ENCODE measurements around the gene ZNF335.

ZNF335 gene

GRCh38 chr20:45925821-45926506 is 46.0 kb downstream of the ZNF335 start:
- Histone ChIP-seq H3K4me1 (ENCODE audit: control insufficient read depth, insufficient read depth, low read length) (no peaks in the 10 kb centered on the region), H3K9me3 (ENCODE audit: control insufficient read depth, insufficient read depth, low read length) (no peaks in the 10 kb centered on the region), H3K4me3 (ENCODE audit: low read depth, low read length) (no peak overlapping the region), H3K36me3 (ENCODE audit: control insufficient read depth, insufficient read depth, low read length) (no peaks in the 10 kb centered on the region), H3K9ac (ENCODE audit: low read depth, low read length) (no peak overlapping the region), H3K27ac (ENCODE audit: low read depth, low read length) (no peak overlapping the region), H3K27me3 (ENCODE audit: control insufficient read depth, insufficient read depth, low read length) (no peaks in the 10 kb centered on the region)

DNA sequence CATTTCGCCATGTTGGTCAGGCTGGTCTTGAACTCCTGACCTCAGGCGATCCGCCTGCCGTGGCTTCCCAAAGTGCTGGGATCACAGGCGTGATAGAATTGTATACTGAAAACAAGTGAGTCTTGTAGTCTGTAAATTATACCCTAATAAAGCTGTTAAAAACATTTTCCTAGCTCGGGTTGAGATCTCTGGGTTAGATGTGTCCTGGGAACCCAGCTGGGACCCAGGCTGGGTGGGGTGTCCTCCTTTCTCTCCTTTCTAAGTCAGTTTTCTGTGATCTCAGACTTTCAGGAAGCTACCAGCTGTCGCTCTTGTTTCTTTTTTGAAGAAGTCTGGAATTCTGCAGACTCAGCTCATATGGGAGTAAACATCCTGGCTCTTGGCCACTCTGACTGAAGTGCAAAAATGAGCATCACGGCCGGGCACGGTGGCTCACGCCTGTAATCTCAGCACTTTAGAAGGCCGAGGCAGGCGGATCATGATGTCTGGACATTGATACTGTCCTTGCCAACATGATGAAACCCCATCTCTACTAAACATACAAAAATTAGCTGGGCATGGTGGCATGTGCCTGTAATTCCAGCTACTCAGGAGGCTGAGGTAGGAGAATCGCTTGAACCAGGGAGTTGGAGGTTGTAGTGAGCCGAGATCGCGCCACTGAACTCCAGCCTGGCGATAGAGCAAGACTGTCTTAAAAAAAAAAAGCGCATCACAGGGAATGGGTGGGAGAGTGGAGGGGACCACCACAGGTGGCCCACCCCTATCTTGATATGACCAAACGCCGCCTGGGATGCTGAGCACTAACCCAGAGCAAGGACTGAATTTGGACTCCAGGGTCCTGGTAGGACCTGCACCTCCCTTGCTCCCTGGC is 47.4 kb downstream of the ZNF335 start:
- no peaks in the 10 kb centered on the region for H3K9me3 ChIP-seq (ENCODE audit: control insufficient read depth, insufficient read depth, low read length)
- no peak overlapping the region for H3K27ac ChIP-seq (ENCODE audit: low read depth, low read length)
- H3K9ac ChIP-seq (ENCODE audit: low read depth, low read length) = no peak overlapping the region
- H3K4me1 ChIP-seq (ENCODE audit: control insufficient read depth, insufficient read depth, low read length) = no peaks in the 10 kb centered on the region
- H3K36me3 ChIP-seq (ENCODE audit: control insufficient read depth, insufficient read depth, low read length) = no peaks in the 10 kb centered on the region
- H3K27me3 ChIP-seq (ENCODE audit: control insufficient read depth, insufficient read depth, low read length) = no peaks in the 10 kb centered on the region
- no peak overlapping the region for H3K4me3 ChIP-seq (ENCODE audit: low read depth, low read length)

DNA sequence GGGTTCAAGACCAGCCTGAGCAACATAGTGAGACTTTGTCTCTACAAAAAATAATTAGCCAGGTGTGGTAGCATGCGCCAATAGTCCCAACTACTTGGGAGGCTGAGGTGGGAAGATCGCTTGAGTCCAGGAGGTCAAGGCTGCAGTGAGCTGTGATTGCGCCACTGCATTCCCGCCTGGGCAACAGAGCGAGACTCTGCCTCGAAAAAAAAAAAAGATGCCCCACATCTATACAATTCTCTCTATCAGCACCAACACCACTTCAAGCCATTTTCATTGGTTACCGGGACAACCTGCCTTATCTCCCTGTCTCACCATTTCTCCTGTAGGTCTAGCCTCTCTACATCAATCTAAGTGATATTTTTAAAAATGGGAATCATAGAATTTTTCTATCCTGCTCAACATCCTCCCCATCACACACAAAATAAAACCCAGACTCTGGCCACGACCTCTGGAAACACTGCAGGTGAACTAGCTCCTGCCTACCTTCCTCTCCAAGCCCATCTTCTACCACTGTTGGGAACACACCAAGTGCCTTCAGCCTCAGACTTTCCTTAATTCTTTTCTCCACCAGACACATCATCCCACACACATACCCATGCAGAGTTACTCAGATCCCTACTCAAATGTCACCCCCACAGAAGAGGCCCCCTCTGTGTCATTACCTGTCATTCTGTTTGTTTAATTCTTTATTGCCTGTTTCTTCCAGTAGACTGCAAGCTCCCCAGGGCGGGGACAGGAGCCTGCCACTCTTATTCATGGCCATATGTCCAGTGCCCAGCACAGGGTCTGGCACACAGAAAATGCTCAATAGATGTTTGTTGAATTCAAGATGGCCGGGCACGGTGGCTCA is 50.4 kb downstream of the ZNF335 start:
- H3K4me3 ChIP-seq (ENCODE audit: low read depth, low read length) = no peak overlapping the region
- H3K27ac ChIP-seq (ENCODE audit: low read depth, low read length) = no peak overlapping the region
- H3K9ac ChIP-seq (ENCODE audit: low read depth, low read length) = no peak overlapping the region
- no peaks in the 10 kb centered on the region for H3K27me3 ChIP-seq (ENCODE audit: control insufficient read depth, insufficient read depth, low read length)
- H3K9me3 ChIP-seq (ENCODE audit: control insufficient read depth, insufficient read depth, low read length) = no peaks in the 10 kb centered on the region
- no peaks in the 10 kb centered on the region for H3K36me3 ChIP-seq (ENCODE audit: control insufficient read depth, insufficient read depth, low read length)
- no peaks in the 10 kb centered on the region for H3K4me1 ChIP-seq (ENCODE audit: control insufficient read depth, insufficient read depth, low read length)

DNA sequence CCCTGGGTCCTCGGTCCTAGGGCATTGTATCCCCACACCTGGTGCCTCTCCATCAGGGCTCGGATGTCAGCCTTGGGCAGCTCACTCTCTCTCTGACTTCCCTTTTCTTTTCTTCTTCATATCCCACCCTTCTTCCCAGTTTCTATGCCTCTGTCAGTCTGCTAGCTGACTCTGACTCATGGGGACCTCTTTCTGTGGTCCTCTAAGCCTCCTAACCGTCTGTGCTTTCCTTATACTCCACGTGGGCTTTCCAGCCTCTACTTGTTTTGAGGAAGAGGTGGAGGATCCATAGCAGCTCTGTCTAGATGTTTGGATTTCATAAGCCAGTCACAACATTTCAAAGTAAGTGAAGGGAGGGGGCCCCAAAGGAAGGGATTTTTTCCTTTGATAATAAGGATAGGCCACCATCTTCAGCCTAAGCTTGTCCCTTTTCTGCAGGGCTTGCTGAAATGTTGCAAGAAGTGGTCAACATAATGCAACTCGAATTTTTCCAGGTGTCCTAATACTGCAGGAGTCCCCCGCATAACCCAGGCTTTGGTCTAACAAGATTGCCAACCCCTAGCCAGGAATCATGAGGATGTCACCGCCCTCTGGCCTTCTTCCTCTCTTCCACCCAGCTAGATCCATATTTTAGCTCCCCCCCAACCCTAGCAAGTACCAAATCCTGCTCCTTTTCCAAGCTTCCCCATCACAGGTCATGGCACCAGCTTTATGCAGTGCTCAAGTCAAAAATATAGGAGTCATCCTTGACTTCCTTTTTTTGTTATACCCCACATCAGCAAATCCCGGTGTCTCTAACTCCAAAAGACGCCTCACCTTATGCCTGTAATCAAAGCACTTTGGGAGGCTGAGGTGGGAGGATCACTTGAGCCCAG is 51.3 kb downstream of the ZNF335 start:
- no peaks in the 10 kb centered on the region for H3K9me3 ChIP-seq (ENCODE audit: control insufficient read depth, insufficient read depth, low read length)
- H3K4me3 ChIP-seq (ENCODE audit: low read depth, low read length) = no peak overlapping the region
- no peaks in the 10 kb centered on the region for H3K4me1 ChIP-seq (ENCODE audit: control insufficient read depth, insufficient read depth, low read length)
- H3K27ac ChIP-seq (ENCODE audit: low read depth, low read length) = no peak overlapping the region
- no peak overlapping the region for H3K9ac ChIP-seq (ENCODE audit: low read depth, low read length)
- H3K36me3 ChIP-seq (ENCODE audit: control insufficient read depth, insufficient read depth, low read length) = no peaks in the 10 kb centered on the region
- no peaks in the 10 kb centered on the region for H3K27me3 ChIP-seq (ENCODE audit: control insufficient read depth, insufficient read depth, low read length)

DNA sequence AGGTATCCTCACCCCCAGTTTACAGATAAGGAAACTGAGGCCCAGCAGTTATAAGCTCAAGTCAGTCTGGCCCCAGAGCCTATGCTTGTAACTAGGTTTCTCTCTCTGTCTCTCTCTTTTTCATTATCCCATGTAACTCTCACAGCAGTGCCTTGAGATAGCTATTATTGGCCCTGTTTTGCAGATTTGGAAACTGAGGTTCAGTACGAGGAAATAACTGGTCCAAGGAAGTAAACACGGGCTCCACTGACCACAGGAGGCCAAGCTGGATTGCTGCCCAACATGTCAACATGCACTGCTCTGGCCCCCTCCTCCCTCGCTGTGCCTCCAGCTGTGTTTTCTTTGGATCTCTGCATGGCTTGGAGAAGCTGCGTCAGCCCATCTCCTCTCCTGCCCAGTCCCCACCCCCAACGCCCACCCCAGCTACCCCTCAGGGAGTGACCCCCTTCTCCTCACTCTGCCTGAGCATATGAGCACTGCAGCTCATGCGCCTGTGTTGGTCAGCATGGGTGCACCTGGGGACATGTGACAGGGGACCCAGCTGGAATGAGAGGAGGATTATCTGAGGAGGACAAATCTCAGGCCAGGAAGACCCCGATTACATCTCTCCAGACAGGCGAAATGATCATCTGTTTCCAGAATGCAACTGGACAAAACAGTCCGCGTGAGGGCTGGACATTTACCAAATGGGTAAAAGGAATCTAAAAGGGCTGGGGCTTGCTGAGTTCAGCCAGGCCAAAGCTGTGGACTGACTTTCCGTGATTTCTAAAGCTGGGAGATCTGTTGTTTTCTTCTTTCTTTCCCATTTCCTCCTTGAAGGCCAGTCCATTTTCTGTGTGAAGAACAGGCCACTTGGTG is 52.2 kb downstream of the ZNF335 start:
- Histone ChIP-seq H3K4me3 (ENCODE audit: low read depth, low read length) (no peak overlapping the region), H3K36me3 (ENCODE audit: control insufficient read depth, insufficient read depth, low read length) (no peaks in the 10 kb centered on the region), H3K9ac (ENCODE audit: low read depth, low read length) (no peak overlapping the region), H3K27ac (ENCODE audit: low read depth, low read length) (no peak overlapping the region), H3K4me1 (ENCODE audit: control insufficient read depth, insufficient read depth, low read length) (no peaks in the 10 kb centered on the region), H3K9me3 (ENCODE audit: control insufficient read depth, insufficient read depth, low read length) (no peaks in the 10 kb centered on the region), H3K27me3 (ENCODE audit: control insufficient read depth, insufficient read depth, low read length) (no peaks in the 10 kb centered on the region)

DNA sequence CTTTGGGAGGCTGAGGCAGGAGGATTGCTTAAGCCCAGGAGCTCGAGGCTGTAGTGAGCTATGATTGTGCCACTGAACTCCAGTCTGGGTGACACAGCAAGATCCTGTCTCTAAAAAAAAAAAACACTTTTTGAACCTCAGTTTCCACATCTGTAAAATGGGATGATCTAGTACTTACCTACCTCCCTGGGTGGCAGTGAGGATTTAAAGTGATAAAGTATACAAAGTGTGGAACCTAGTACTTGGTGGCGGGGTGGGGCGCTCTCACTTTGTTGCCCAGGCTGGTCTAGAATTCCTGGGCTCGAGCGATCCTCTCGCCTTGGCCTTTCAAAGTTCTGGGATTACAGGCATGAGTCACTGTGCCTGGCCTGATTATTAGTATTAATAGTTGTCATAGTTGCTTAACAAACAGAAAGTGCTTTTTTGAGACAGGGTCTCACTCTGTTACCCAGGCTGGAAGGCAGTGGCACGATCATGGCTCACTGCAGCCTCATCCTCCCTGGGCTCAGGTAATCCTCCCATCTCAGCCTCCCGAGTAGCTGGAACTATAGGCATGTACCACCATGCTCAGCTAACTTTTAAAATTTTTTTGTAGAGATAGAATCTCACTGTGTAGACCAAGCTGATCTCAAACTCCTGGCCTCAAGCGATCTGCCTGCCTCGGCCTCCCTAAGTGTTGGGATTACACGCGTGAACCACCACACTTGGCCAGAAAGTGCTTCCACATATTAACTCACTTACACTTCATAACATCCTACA is 53.0 kb downstream of the ZNF335 start:
- no peak overlapping the region for H3K9ac ChIP-seq (ENCODE audit: low read depth, low read length)
- H3K4me3 ChIP-seq (ENCODE audit: low read depth, low read length) = no peak overlapping the region
- H3K36me3 ChIP-seq (ENCODE audit: control insufficient read depth, insufficient read depth, low read length) = no peaks in the 10 kb centered on the region
- no peak overlapping the region for H3K27ac ChIP-seq (ENCODE audit: low read depth, low read length)
- H3K4me1 ChIP-seq (ENCODE audit: control insufficient read depth, insufficient read depth, low read length) = no peaks in the 10 kb centered on the region
- no peaks in the 10 kb centered on the region for H3K27me3 ChIP-seq (ENCODE audit: control insufficient read depth, insufficient read depth, low read length)
- H3K9me3 ChIP-seq (ENCODE audit: control insufficient read depth, insufficient read depth, low read length) = no peaks in the 10 kb centered on the region

GRCh38 chr20:45918182-45918737 is 53.7 kb downstream of the ZNF335 start:
- Histone ChIP-seq H3K27me3 (ENCODE audit: control insufficient read depth, insufficient read depth, low read length) (no peaks in the 10 kb centered on the region), H3K4me1 (ENCODE audit: control insufficient read depth, insufficient read depth, low read length) (no peaks in the 10 kb centered on the region), H3K36me3 (ENCODE audit: control insufficient read depth, insufficient read depth, low read length) (no peaks in the 10 kb centered on the region), H3K4me3 (ENCODE audit: low read depth, low read length) (no peak overlapping the region), H3K9ac (ENCODE audit: low read depth, low read length) (no peak overlapping the region), H3K9me3 (ENCODE audit: control insufficient read depth, insufficient read depth, low read length) (no peaks in the 10 kb centered on the region), H3K27ac (ENCODE audit: low read depth, low read length) (no peak overlapping the region)

- no peaks in the 10 kb centered on the region for H3K4me1 ChIP-seq (ENCODE audit: control insufficient read depth, insufficient read depth, low read length)
These were observed 54.2 kb downstream of the ZNF335 start for GRCh38 chr20:45917790-45918141.

GRCh38 chr20:45913116-45913515 is 58.9 kb downstream of the ZNF335 start:
- Histone ChIP-seq H3K27ac (ENCODE audit: low read depth, low read length) (no peak overlapping the region), H3K36me3 (ENCODE audit: control insufficient read depth, insufficient read depth, low read length) (peaks cover 18% of the 10 kb centered on the region), H3K4me3 (ENCODE audit: low read depth, low read length) (no peak overlapping the region), H3K9me3 (ENCODE audit: control insufficient read depth, insufficient read depth, low read length) (no peaks in the 10 kb centered on the region), H3K27me3 (ENCODE audit: control insufficient read depth, insufficient read depth, low read length) (no peaks in the 10 kb centered on the region), H3K9ac (ENCODE audit: low read depth, low read length) (no peak overlapping the region), H3K4me1 (ENCODE audit: control insufficient read depth, insufficient read depth, low read length) (peaks cover 4% of the 10 kb centered on the region; the same call in 1 of the 2 replicates)

More at GRCh38 chr20:45917790-45918141, 54.2 kb downstream of the ZNF335 start:
- H3K27me3 ChIP-seq (ENCODE audit: control insufficient read depth, insufficient read depth, low read length) = no peaks in the 10 kb centered on the region
- H3K4me3 ChIP-seq (ENCODE audit: low read depth, low read length) = no peak overlapping the region
- no peak overlapping the region for H3K27ac ChIP-seq (ENCODE audit: low read depth, low read length)
- H3K9me3 ChIP-seq (ENCODE audit: control insufficient read depth, insufficient read depth, low read length) = no peaks in the 10 kb centered on the region
- no peak overlapping the region for H3K9ac ChIP-seq (ENCODE audit: low read depth, low read length)
- H3K36me3 ChIP-seq (ENCODE audit: control insufficient read depth, insufficient read depth, low read length) = no peaks in the 10 kb centered on the region

All from HUES48 (cell line).